GM19468 (cell line): ENCODE data around the gene UNC45B.
A peak's percentile ranks its signal among the peaks of the same experiment; 100 is the strongest.
"Not testable (repeated sequence)": the region's sequence is repeated elsewhere in the genome, so short reads cannot be mapped to it uniquely, and the experiment has no call there.

Experiments
- ATAC-seq: cut with Tn5 transposase; IDR thresholded peaks from one replicate; pipeline ENCODE4 v1.9.1; 2021; ENCODE audit warnings: mild to moderate bottlenecking, moderate library complexity, moderate number of reproducible peaks; ENCODE audit not compliant: unreplicated experiment; ENCODE audit errors: extremely low read depth

Gene UNC45B

GRCh38 chr17:35202582-35202981 lies 55.0 kb downstream of the UNC45B start:
- not testable (repeated sequence) for ATAC-seq

- no peak for ATAC-seq
Measured at GRCh38 chr17:35210741-35211140, 63.1 kb downstream of the UNC45B start.

- ATAC-seq, result no peak
Measured at GRCh38 chr17:35212668-35213067, 65.1 kb downstream of the UNC45B start.

- ATAC-seq, result no peak
Measured at GRCh38 chr17:35213412-35213940, 65.9 kb downstream of the UNC45B start.

- no peak for ATAC-seq
Measured at GRCh38 chr17:35214192-35214591, 66.6 kb downstream of the UNC45B start.

GRCh38 chr17:35214631-35215273 lies 67.1 kb downstream of the UNC45B start:
- ATAC-seq, result peak; percentile 35

- ATAC-seq, result no peak
Measured at GRCh38 chr17:35217107-35217506, 69.5 kb downstream of the UNC45B start.

- ATAC-seq, result no peak
Measured at GRCh38 chr17:35218915-35219314, 71.3 kb downstream of the UNC45B start.

GRCh38 chr17:35222452-35222851 lies 74.8 kb downstream of the UNC45B start:
- no peak for ATAC-seq

GRCh38 chr17:35224436-35224835 lies 76.8 kb downstream of the UNC45B start:
- no peak for ATAC-seq

GRCh38 chr17:35227546-35227945 lies 79.9 kb downstream of the UNC45B start:
- no peak for ATAC-seq

- no peak for ATAC-seq
Measured at GRCh38 chr17:35229638-35230037, 82.0 kb downstream of the UNC45B start.

- not testable (repeated sequence) for ATAC-seq
Measured at GRCh38 chr17:35234315-35234714, 86.7 kb downstream of the UNC45B start.

- no peak for ATAC-seq
Measured at GRCh38 chr17:35235289-35235688, 87.7 kb downstream of the UNC45B start.

- ATAC-seq, result no peak
Measured at GRCh38 chr17:35235917-35236316, 88.3 kb downstream of the UNC45B start.

- ATAC-seq, result no peak
Measured at GRCh38 chr17:35236821-35237220, 89.2 kb downstream of the UNC45B start.

GRCh38 chr17:35238821-35239220 lies 91.2 kb downstream of the UNC45B start:
- ATAC-seq, result no peak
